Aorta (tissue), 5 donors: ENCODE measurements around the gene NRCAM. TPM values are rescaled to one million over a fixed set of nuclear protein-coding genes. Genes with fewer than 3 reads are reported as not detected.

Source experiments
- ATAC-seq: fragments of 200-7000 bp; cut with Tn5 transposase; one replicate; pipeline ENCODE4 v1.9.1; 2022; ENCODE audit warnings: moderate library complexity; ENCODE audit not compliant: low FRiP score
- DNase-seq, 2 donors: peaks; one replicate each; pipeline ENCODE4 v3.0.0-alpha.2; 2020
- H3K27ac ChIP-seq, 2 donors: one replicate each; pipeline ENCODE4 v1.5.1; 2013; ENCODE audit warnings: low read length in 2 of 2, mild to moderate bottlenecking in 2 of 2, moderate library complexity in 2 of 2, control low read depth in 1 of 2, inconsistent platforms in 1 of 2, low read depth in 1 of 2
- H3K27me3 ChIP-seq, 2 donors: one replicate each; pipeline ENCODE4 v1.6.1; 2013; ENCODE audit warnings: control low read depth in 1 of 2, low read length in 1 of 2, mild to moderate bottlenecking in 1 of 2, moderate library complexity in 1 of 2; ENCODE audit not compliant: insufficient read depth in 2 of 2, control insufficient read depth in 1 of 2
- H3K36me3 ChIP-seq, 2 donors: one replicate each; pipeline ENCODE4 v1.6.1; 2013; ENCODE audit warnings: control low read depth in 1 of 2, low read length in 1 of 2, mild to moderate bottlenecking in 1 of 2; ENCODE audit not compliant: insufficient read depth in 2 of 2, control insufficient read depth in 1 of 2
- H3K4me1 ChIP-seq, 2 donors: one replicate each; pipeline ENCODE4 v1.6.1; 2013; ENCODE audit warnings: low read length in 2 of 2, control low read depth in 1 of 2, mild to moderate bottlenecking in 1 of 2, moderate library complexity in 1 of 2; ENCODE audit not compliant: insufficient read depth in 2 of 2, control insufficient read depth in 1 of 2
- H3K4me3 ChIP-seq, 2 donors: one replicate each; pipeline ENCODE4 v1.5.1; 2013; ENCODE audit warnings: low read length in 2 of 2, control low read depth in 1 of 2, mild to moderate bottlenecking in 1 of 2
- H3K9me3 ChIP-seq: one replicate; pipeline ENCODE4 v1.6.1; 2013; ENCODE audit warnings: mild to moderate bottlenecking, low read length; ENCODE audit not compliant: control insufficient read depth
- WGBS, 2 donors: extraction: QIAGEN DNeasy Blood & Tissue Kit; methylation state at CpG; one replicate each; pipeline ENCODE4 v1.1.7; 2013; 5-methylcytosine and 5-hydroxymethylcytosine counted together
- intact Hi-C, 2 donors: fragments of 100-400 bp; cut with DNase I; formaldehyde crosslinking; loops; one replicate each; pipeline versions ENCODE4 v1.14.2 to v1.15.0; 2022
- polyA plus RNA-seq, 2 donors: library from polyadenylated mRNA; stranded (reverse); fragments of 200-250 nt; gene quantifications; one replicate each; pipeline ENCODE4 v1.2.3, GENCODE V29; 2013
- total RNA-seq, 2 donors: library from RNA; stranded (reverse); fragmentation: NEBNext Ultra II Directional; extraction: Animal tissue kit (Norgen Biotek cat#: 25700); gene quantifications; one replicate each; pipeline ENCODE4 v1.2.1, GENCODE V29; 2021
- donor health status: healthy with polysubstance abuse.
- donor health status: Bipolar disorder and iron deficiency.
- donor health status: DM: no; HTN: no; CAD: no.
- donor health status: DM: no; HTN: no; CAD: no.
- donor health status: DM: yes; HTN: yes; CAD: no.

Gene NRCAM
- total and polyA plus RNA-seq, 4 donors: under 0.01 to 1.8 (median 0.76) TPM

GRCh38 chr7:108380517-108380916, 75.7 kb downstream of the NRCAM start:
- Histone ChIP-seq H3K27ac (no peak overlapping the region), H3K27me3 (no peaks in the 10 kb centered on the region), H3K4me3 (no peak overlapping the region), H3K4me1 (no peaks in the 10 kb centered on the region), H3K9me3 (no peaks in the 10 kb centered on the region), H3K36me3 (no peaks in the 10 kb centered on the region)
- DNase-seq (no peak), ATAC-seq (no peak)
- intact Hi-C loops: no loop called here

GRCh38 chr7:108376206-108376605, 80.0 kb downstream of the NRCAM start:
- ATAC-seq: no peak
- H3K27me3 ChIP-seq: no peaks in the 10 kb centered on the region
- no peak for DNase-seq

GRCh38 chr7:108375668-108376067, 80.6 kb downstream of the NRCAM start:
- peaks cover 1% of the 10 kb centered on the region for H3K9me3 ChIP-seq
- ATAC-seq: no peak

More at GRCh38 chr7:108376206-108376605, 80.0 kb downstream of the NRCAM start:
- H3K4me3 ChIP-seq: no peak overlapping the region
- H3K4me1 ChIP-seq: no peaks in the 10 kb centered on the region
- no peaks in the 10 kb centered on the region for H3K36me3 ChIP-seq
- peaks cover 1% of the 10 kb centered on the region for H3K9me3 ChIP-seq
- no peak overlapping the region for H3K27ac ChIP-seq
- intact Hi-C loops: no loop called here

GRCh38 chr7:108374899-108375298, 81.3 kb downstream of the NRCAM start:
- Histone ChIP-seq H3K4me1 (no peaks in the 10 kb centered on the region), H3K36me3 (no peaks in the 10 kb centered on the region), H3K4me3 (no peak overlapping the region), H3K27ac (no peak overlapping the region), H3K9me3 (peaks cover 1% of the 10 kb centered on the region), H3K27me3 (no peaks in the 10 kb centered on the region)
- intact Hi-C loops: no loop called here
- no peak for DNase-seq
- no peak for ATAC-seq

More at GRCh38 chr7:108375668-108376067, 80.6 kb downstream of the NRCAM start:
- Histone ChIP-seq H3K4me3 (no peak overlapping the region), H3K27ac (no peak overlapping the region), H3K27me3 (no peaks in the 10 kb centered on the region), H3K36me3 (no peaks in the 10 kb centered on the region), H3K4me1 (no peaks in the 10 kb centered on the region)
- 93 to 100% methylated on average over 1 of the region's 1 CpG for WGBS, 2 donors
- intact Hi-C loops: no loop called here
- no peak for DNase-seq

- H3K4me1 ChIP-seq: no peaks in the 10 kb centered on the region
- DNase-seq (no peak), ATAC-seq (no peak)
- no peak overlapping the region for H3K27ac ChIP-seq
- no peak overlapping the region for H3K4me3 ChIP-seq
- intact Hi-C loops: no loop called here
- H3K27me3 ChIP-seq: no peaks in the 10 kb centered on the region
- no peaks in the 10 kb centered on the region for H3K36me3 ChIP-seq
- H3K9me3 ChIP-seq: peaks cover 1% of the 10 kb centered on the region
- WGBS, 2 donors: 12 to 26% methylated on average over 2 of the region's 2 CpGs
Measured at GRCh38 chr7:108372618-108373017, 83.6 kb downstream of the NRCAM start.

GRCh38 chr7:108370616-108371015, 85.6 kb downstream of the NRCAM start:
- no peaks in the 10 kb centered on the region for H3K4me1 ChIP-seq
- peaks cover 1% of the 10 kb centered on the region for H3K9me3 ChIP-seq
- DNase-seq (no peak), ATAC-seq (no peak)
- H3K36me3 ChIP-seq: no peaks in the 10 kb centered on the region
- intact Hi-C loops: no loop called here
- no peaks in the 10 kb centered on the region for H3K27me3 ChIP-seq
- WGBS, 2 donors: 61 to 68% methylated on average over 2 of the region's 2 CpGs
- no peak overlapping the region for H3K4me3 ChIP-seq
- H3K27ac ChIP-seq: no peak overlapping the region

- WGBS, 2 donors: 34 to 47% methylated on average over 5 of the region's 5 CpGs
- intact Hi-C loops: no loop called here
- Histone ChIP-seq H3K4me3 (no peak overlapping the region), H3K9me3 (peaks cover 1% of the 10 kb centered on the region), H3K4me1 (no peaks in the 10 kb centered on the region), H3K27ac (no peak overlapping the region), H3K27me3 (no peaks in the 10 kb centered on the region), H3K36me3 (no peaks in the 10 kb centered on the region)
- no peak for DNase-seq
- ATAC-seq: no peak
Measured at GRCh38 chr7:108368466-108368865, 87.8 kb downstream of the NRCAM start.

GRCh38 chr7:108367946-108368345, 88.3 kb downstream of the NRCAM start:
- Histone ChIP-seq H3K27ac (no peak overlapping the region), H3K9me3 (no peaks in the 10 kb centered on the region), H3K4me1 (no peaks in the 10 kb centered on the region), H3K27me3 (no peaks in the 10 kb centered on the region), H3K36me3 (no peaks in the 10 kb centered on the region), H3K4me3 (no peak overlapping the region)
- DNase-seq (no peak), ATAC-seq (no peak)
- WGBS, 2 donors: 19 to 35% methylated on average over 6 of the region's 6 CpGs
- intact Hi-C loops: no loop called here

- no peaks in the 10 kb centered on the region for H3K36me3 ChIP-seq
- DNase-seq: no peak
- H3K4me3 ChIP-seq: no peak overlapping the region
- intact Hi-C loops: no loop called here
- no peaks in the 10 kb centered on the region for H3K4me1 ChIP-seq
- H3K9me3 ChIP-seq: no peaks in the 10 kb centered on the region
- H3K27ac ChIP-seq: no peak overlapping the region
- H3K27me3 ChIP-seq: no peaks in the 10 kb centered on the region
- ATAC-seq: no peak
Measured at GRCh38 chr7:108367314-108367713, 88.9 kb downstream of the NRCAM start.
